Muscle layer of duodenum (tissue), 2 donors: Measurements from ENCODE around the gene SLC6A7.

ENCODE experiments used
- H3K27ac ChIP-seq: one replicate; pipeline ENCODE4 v1.7.0; 2013; ENCODE audit warnings: mild to moderate bottlenecking, low read length
- H3K27me3 ChIP-seq: one replicate; pipeline ENCODE4 v1.7.0; 2013; ENCODE audit warnings: low read depth, mild to moderate bottlenecking, control low read depth, low read length
- H3K36me3 ChIP-seq, 2 donors: one replicate each; pipeline ENCODE4 v1.7.0; 2013; ENCODE audit warnings: low read length in 2 of 2, control low read depth in 1 of 2, mild to moderate bottlenecking in 1 of 2; ENCODE audit not compliant: insufficient read depth in 2 of 2, control insufficient read depth in 1 of 2
- H3K4me1 ChIP-seq, 2 donors: one replicate each; pipeline ENCODE4 v1.7.0; 2013; ENCODE audit warnings: low read length in 2 of 2, mild to moderate bottlenecking in 2 of 2, control low read depth in 1 of 2, moderate library complexity in 1 of 2; ENCODE audit not compliant: insufficient read depth in 2 of 2, control insufficient read depth in 1 of 2
- H3K4me3 ChIP-seq, 2 donors: one replicate each; pipeline ENCODE4 v1.7.0; 2013; ENCODE audit warnings: low read length in 2 of 2, low read depth in 1 of 2, mild to moderate bottlenecking in 1 of 2
- H3K9me3 ChIP-seq, 2 donors: one replicate each; pipeline ENCODE4 v1.7.0; 2013; ENCODE audit warnings: low read length in 2 of 2, control low read depth in 1 of 2, mild to moderate bottlenecking in 1 of 2; ENCODE audit not compliant: control insufficient read depth in 1 of 2
- donor health status: healthy.

SLC6A7 gene

GRCh38 chr5:150213530-150213929, 23.7 kb downstream of the SLC6A7 start:
- no peaks in the 10 kb centered on the region for H3K9me3 ChIP-seq
- H3K27me3 ChIP-seq, result no peaks in the 10 kb centered on the region
- H3K4me3 ChIP-seq, result no peak overlapping the region
- H3K36me3 ChIP-seq, result no peaks in the 10 kb centered on the region
- H3K4me1 ChIP-seq, result peaks cover 0 to 4% of the 10 kb centered on the region in 2 donors
- no peak overlapping the region for H3K27ac ChIP-seq

- Histone ChIP-seq H3K4me1 (peaks cover 0 to 4% of the 10 kb centered on the region in 2 donors), H3K27ac (no peak overlapping the region), H3K27me3 (no peaks in the 10 kb centered on the region), H3K4me3 (no peak overlapping the region), H3K36me3 (no peaks in the 10 kb centered on the region), H3K9me3 (no peaks in the 10 kb centered on the region)
Observed at GRCh38 chr5:150214289-150214688, 24.4 kb downstream of the SLC6A7 start.

- no peak overlapping the region for H3K27ac ChIP-seq
- peaks cover 0 to 4% of the 10 kb centered on the region in 2 donors for H3K4me1 ChIP-seq
- H3K36me3 ChIP-seq, result no peaks in the 10 kb centered on the region
- no peak overlapping the region for H3K4me3 ChIP-seq
- no peaks in the 10 kb centered on the region for H3K27me3 ChIP-seq
- no peaks in the 10 kb centered on the region for H3K9me3 ChIP-seq
Observed at GRCh38 chr5:150215979-150216944, 26.4 kb downstream of the SLC6A7 start.

- Histone ChIP-seq H3K9me3 (no peaks in the 10 kb centered on the region), H3K4me1 (peaks cover 0 to 4% of the 10 kb centered on the region in 2 donors), H3K36me3 (no peaks in the 10 kb centered on the region), H3K27me3 (no peaks in the 10 kb centered on the region), H3K4me3 (no peak overlapping the region), H3K27ac (no peak overlapping the region)
Observed at GRCh38 chr5:150217038-150217437, 27.2 kb downstream of the SLC6A7 start.

- Histone ChIP-seq H3K4me3 (no peak overlapping the region), H3K27me3 (no peaks in the 10 kb centered on the region), H3K27ac (no peak overlapping the region), H3K36me3 (no peaks in the 10 kb centered on the region), H3K4me1 (peaks cover 0 to 4% of the 10 kb centered on the region in 2 donors), H3K9me3 (no peaks in the 10 kb centered on the region)
Observed at GRCh38 chr5:150217873-150218692, 28.2 kb downstream of the SLC6A7 start.

- Histone ChIP-seq H3K36me3 (no peaks in the 10 kb centered on the region), H3K27ac (no peak overlapping the region), H3K27me3 (no peaks in the 10 kb centered on the region), H3K4me3 (no peak overlapping the region), H3K4me1 (peaks cover 0 to 4% of the 10 kb centered on the region in 2 donors), H3K9me3 (no peaks in the 10 kb centered on the region)
Observed at GRCh38 chr5:150218693-150219035, 28.8 kb downstream of the SLC6A7 start.

- Histone ChIP-seq H3K27ac (no peak overlapping the region), H3K4me1 (peaks cover 0 to 4% of the 10 kb centered on the region in 2 donors), H3K27me3 (no peaks in the 10 kb centered on the region), H3K36me3 (no peaks in the 10 kb centered on the region), H3K4me3 (no peak overlapping the region), H3K9me3 (no peaks in the 10 kb centered on the region)
Observed at GRCh38 chr5:150219142-150219541, 29.3 kb downstream of the SLC6A7 start.

- Histone ChIP-seq H3K27me3 (no peaks in the 10 kb centered on the region), H3K4me3 (no peak overlapping the region), H3K4me1 (no peaks in the 10 kb centered on the region), H3K27ac (no peak overlapping the region), H3K9me3 (no peaks in the 10 kb centered on the region), H3K36me3 (no peaks in the 10 kb centered on the region)
Observed at GRCh38 chr5:150219861-150220260, 30.0 kb downstream of the SLC6A7 start.

- no peaks in the 10 kb centered on the region for H3K27me3 ChIP-seq
- H3K4me3 ChIP-seq, result no peak overlapping the region
- H3K9me3 ChIP-seq, result no peaks in the 10 kb centered on the region
- no peaks in the 10 kb centered on the region for H3K4me1 ChIP-seq
- H3K36me3 ChIP-seq, result no peaks in the 10 kb centered on the region
- no peak overlapping the region for H3K27ac ChIP-seq
Observed at GRCh38 chr5:150221471-150221870, 31.6 kb downstream of the SLC6A7 start.

GRCh38 chr5:150222906-150223305, 33.0 kb downstream of the SLC6A7 start:
- Histone ChIP-seq H3K27me3 (no peaks in the 10 kb centered on the region), H3K27ac (no peak overlapping the region), H3K9me3 (no peaks in the 10 kb centered on the region), H3K4me1 (no peaks in the 10 kb centered on the region), H3K4me3 (no peak overlapping the region), H3K36me3 (no peaks in the 10 kb centered on the region)

- Histone ChIP-seq H3K4me3 (no peak overlapping the region), H3K4me1 (no peaks in the 10 kb centered on the region), H3K27ac (no peak overlapping the region), H3K27me3 (no peaks in the 10 kb centered on the region), H3K36me3 (no peaks in the 10 kb centered on the region), H3K9me3 (no peaks in the 10 kb centered on the region)
Observed at GRCh38 chr5:150223474-150223873, 33.6 kb downstream of the SLC6A7 start.
